ENCODE data around the gene SLFN5.

SLFN5 gene

GRCh38 chr17:35315971-35316370 is 73.1 kb downstream of the SLFN5 start:
- Histone ChIP-seq H3K9me3 (ENCODE audit: control insufficient read depth in 1 of 2, low read length in 2 of 2) (no peaks in the 10 kb centered on the region), H3K4me3 (ENCODE audit: low read depth in 1 of 2, low read length in 2 of 2) (no peak overlapping the region), H3K4me1 (ENCODE audit: control insufficient read depth in 1 of 2, insufficient read depth in 2 of 2, low read length in 2 of 2) (peaks cover 4 to 13% of the 10 kb centered on the region in 2 donors), H3K36me3 (ENCODE audit: control insufficient read depth in 1 of 2, insufficient read depth in 2 of 2, low read length in 2 of 2) (no peaks in the 10 kb centered on the region), H3K27me3 (ENCODE audit: low read depth, low read length) (peaks cover 5% of the 10 kb centered on the region), H3K27ac (ENCODE audit: low read length) (no peak overlapping the region)

GRCh38 chr17:35322749-35323148 is 79.9 kb downstream of the SLFN5 start:
- Histone ChIP-seq H3K27me3 (ENCODE audit: low read depth, low read length) (no peaks in the 10 kb centered on the region), H3K4me1 (ENCODE audit: control insufficient read depth in 1 of 2, insufficient read depth in 2 of 2, low read length in 2 of 2) (no peaks in the 10 kb centered on the region), H3K36me3 (ENCODE audit: control insufficient read depth in 1 of 2, insufficient read depth in 2 of 2, low read length in 2 of 2) (no peaks in the 10 kb centered on the region), H3K9me3 (ENCODE audit: control insufficient read depth in 1 of 2, low read length in 2 of 2) (no peaks in the 10 kb centered on the region), H3K27ac (ENCODE audit: low read length) (no peak overlapping the region), H3K4me3 (ENCODE audit: low read depth in 1 of 2, low read length in 2 of 2) (no peak overlapping the region)
